Duodenal mucosa (tissue), 2 donors: ENCODE results near the gene ANO4.

Experiments used
- H3K27ac ChIP-seq: one replicate; pipeline ENCODE4 v1.7.0; 2013; ENCODE audit warnings: low read depth, low read length
- H3K27me3 ChIP-seq, 2 donors: one replicate each; pipeline ENCODE4 v1.7.0; 2013; ENCODE audit warnings: low read length in 2 of 2, control low read depth in 1 of 2; ENCODE audit not compliant: insufficient read depth in 2 of 2, control insufficient read depth in 1 of 2
- H3K36me3 ChIP-seq, 2 donors: one replicate each; pipeline ENCODE4 v1.7.0; 2013; ENCODE audit warnings: low read length in 2 of 2, control low read depth in 1 of 2; ENCODE audit not compliant: insufficient read depth in 2 of 2, control insufficient read depth in 1 of 2
- H3K4me1 ChIP-seq, 2 donors: one replicate each; pipeline ENCODE4 v1.7.0; 2013; ENCODE audit warnings: low read length in 2 of 2, control low read depth in 1 of 2; ENCODE audit not compliant: insufficient read depth in 2 of 2, control insufficient read depth in 1 of 2
- H3K4me3 ChIP-seq, 2 donors: one replicate each; pipeline ENCODE4 v1.7.0; 2013; ENCODE audit warnings: low read length in 2 of 2, low read depth in 1 of 2
- H3K9ac ChIP-seq, 2 donors: one replicate each; pipeline ENCODE4 v1.7.0; 2013; ENCODE audit warnings: low read length in 2 of 2, low read depth in 1 of 2
- H3K9me3 ChIP-seq, 2 donors: one replicate each; pipeline ENCODE4 v1.7.0; 2013; ENCODE audit warnings: low read length in 2 of 2, control low read depth in 1 of 2; ENCODE audit not compliant: control insufficient read depth in 1 of 2

Gene ANO4

DNA sequence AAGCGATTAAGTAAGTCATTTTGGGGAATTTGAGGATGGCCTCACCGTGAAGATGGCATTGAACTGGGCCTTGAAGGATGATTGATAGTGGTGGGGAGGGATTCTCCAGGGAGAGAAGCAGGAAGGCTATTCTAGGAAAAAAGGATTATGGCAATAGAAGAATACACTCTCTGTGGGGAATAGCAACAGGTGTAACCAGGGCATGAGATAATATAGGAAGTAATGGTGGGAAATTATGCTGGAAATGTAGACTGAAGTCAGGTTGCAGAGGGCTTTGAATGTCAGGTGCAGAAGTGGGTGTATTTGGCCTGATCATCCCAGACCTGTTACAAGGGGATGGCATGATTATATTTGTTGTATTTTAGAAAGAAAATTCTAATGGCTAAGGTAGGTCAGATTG, 4.6 kb upstream of the ANO4 start:
- Histone ChIP-seq H3K27me3 (peaks cover 5 to 8% of the 10 kb centered on the region in 2 donors), H3K36me3 (no peaks in the 10 kb centered on the region), H3K4me3 (no peak overlapping the region), H3K4me1 (no peaks in the 10 kb centered on the region), H3K9me3 (no peaks in the 10 kb centered on the region), H3K9ac (no peak overlapping the region), H3K27ac (no peak overlapping the region)

DNA sequence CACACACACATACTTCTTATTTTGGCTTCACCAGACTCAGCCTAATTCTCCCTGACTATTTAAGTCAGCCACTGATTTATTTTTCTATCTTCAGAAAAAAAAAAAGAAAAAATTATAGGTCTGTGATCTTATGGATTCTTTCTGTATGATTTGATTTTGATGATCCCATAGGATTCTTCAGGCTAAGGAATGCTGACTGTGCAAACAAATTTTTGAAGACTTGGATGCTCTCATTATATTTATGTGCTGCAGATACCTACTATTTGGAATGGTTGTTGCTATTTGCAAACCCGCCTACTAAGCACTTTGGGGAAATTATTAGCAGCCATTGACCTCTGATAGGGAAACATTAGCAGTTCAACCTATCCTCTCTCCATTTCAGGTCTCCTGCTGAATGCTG, 4.0 kb upstream of the ANO4 start:
- no peaks in the 10 kb centered on the region for H3K9me3 ChIP-seq
- no peak overlapping the region for H3K4me3 ChIP-seq
- no peak overlapping the region for H3K9ac ChIP-seq
- H3K27me3 ChIP-seq = peaks cover 5 to 9% of the 10 kb centered on the region in 2 donors
- H3K4me1 ChIP-seq = no peaks in the 10 kb centered on the region
- H3K27ac ChIP-seq = no peak overlapping the region
- H3K36me3 ChIP-seq = no peaks in the 10 kb centered on the region

DNA sequence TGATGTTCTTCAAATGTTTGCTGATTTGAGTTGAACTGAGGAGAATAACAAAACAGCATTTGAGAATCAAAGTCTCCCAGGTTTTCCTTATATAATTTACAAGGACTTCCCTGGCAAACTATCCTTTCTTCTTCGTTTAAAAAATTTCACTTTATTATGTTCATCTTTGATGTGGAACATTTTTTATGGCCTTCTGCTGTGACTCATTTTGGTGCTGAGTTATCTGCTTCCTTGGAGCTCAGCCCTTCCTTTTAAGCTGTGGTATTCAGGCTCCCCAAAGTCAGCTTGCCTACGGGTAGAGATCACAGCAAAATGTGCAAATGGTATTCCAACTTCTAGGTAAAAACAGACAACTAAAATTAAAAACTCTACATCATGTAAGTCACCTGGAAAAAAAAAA, 1.4 kb upstream of the ANO4 start:
- no peaks in the 10 kb centered on the region for H3K36me3 ChIP-seq
- H3K9ac ChIP-seq = no peak overlapping the region
- no peaks in the 10 kb centered on the region for H3K4me1 ChIP-seq
- no peak overlapping the region for H3K27ac ChIP-seq
- no peak overlapping the region for H3K4me3 ChIP-seq
- peaks cover 5 to 9% of the 10 kb centered on the region in 2 donors for H3K27me3 ChIP-seq
- H3K9me3 ChIP-seq = no peaks in the 10 kb centered on the region

DNA sequence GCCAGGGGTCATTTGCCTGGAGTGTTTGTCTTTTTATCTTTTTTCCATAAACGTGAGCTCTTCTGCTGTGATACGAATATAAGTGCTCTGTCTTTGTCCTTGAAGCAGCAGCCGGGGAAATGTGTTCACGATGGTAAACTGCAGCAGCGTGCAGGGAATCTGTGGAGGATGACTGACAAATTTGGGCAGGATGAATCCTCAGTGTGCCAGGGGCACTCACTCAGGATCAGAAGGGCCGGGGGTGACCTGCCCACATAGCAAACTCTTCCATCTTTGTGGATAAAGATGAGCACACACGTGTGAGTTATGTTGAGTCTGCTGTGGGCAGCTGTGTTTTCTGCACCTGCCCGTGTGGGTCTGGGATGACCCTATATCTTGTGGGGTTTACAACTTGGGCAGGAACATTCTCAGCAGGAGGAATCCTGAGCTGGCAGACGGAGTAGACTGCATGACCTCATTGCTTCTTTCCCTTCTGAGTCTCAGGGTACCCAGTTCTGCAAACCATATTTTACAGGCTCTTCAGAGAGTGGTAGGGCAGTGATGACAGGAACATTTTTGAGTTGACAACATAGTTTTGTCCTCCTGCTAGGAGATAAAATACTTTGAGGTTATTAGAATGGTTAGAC, 711 bp downstream of the ANO4 start:
- H3K27me3 ChIP-seq = peaks cover 5 to 9% of the 10 kb centered on the region in 2 donors
- no peak overlapping the region for H3K9ac ChIP-seq
- H3K4me1 ChIP-seq = no peaks in the 10 kb centered on the region
- H3K4me3 ChIP-seq = no peak overlapping the region
- no peaks in the 10 kb centered on the region for H3K36me3 ChIP-seq
- H3K27ac ChIP-seq = no peak overlapping the region
- no peaks in the 10 kb centered on the region for H3K9me3 ChIP-seq

DNA sequence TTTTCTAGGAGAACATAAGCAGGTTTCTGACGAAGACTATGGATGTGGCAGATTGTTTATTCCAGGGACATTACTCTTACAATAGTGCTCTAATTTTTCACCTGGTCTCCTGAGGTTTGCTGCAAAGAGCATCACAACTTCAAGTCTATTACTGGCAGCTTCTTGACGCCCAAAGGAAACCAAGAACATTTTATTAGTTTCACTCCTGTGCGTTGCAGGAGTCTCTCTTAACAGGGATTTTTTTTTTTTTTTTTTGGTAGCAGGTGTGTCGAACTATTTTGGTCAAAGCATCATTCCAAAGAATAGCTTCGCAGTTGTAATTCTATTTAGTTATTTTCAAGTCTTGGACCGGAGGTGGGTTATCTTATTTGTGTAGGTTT, 1.2 kb downstream of the ANO4 start:
- Histone ChIP-seq H3K9me3 (no peaks in the 10 kb centered on the region), H3K36me3 (no peaks in the 10 kb centered on the region), H3K9ac (no peak overlapping the region), H3K4me3 (no peak overlapping the region), H3K27me3 (peaks cover 5 to 9% of the 10 kb centered on the region in 2 donors), H3K27ac (no peak overlapping the region), H3K4me1 (no peaks in the 10 kb centered on the region)

DNA sequence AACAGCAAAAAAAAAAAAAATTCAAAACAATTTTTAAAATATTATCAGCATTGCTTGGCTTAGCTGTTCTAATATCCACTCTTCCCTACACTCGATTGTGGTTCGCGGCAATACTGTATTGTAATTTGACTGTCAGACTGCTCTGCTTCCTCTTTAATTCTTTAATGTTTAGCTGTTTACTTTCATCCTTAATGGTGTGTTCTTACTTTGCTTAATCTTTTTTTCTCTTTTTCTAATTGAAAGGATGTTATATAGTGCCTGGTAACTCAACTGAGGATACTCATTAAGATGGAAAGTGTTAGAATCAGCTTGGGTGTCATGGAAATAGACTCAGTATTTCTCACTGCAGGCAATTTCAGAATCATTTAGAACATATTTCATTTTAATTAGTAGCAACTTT, 2.0 kb downstream of the ANO4 start:
- Histone ChIP-seq H3K4me1 (no peaks in the 10 kb centered on the region), H3K36me3 (no peaks in the 10 kb centered on the region), H3K4me3 (no peak overlapping the region), H3K9ac (no peak overlapping the region), H3K27me3 (peaks cover 5 to 9% of the 10 kb centered on the region in 2 donors), H3K9me3 (no peaks in the 10 kb centered on the region), H3K27ac (no peak overlapping the region)

DNA sequence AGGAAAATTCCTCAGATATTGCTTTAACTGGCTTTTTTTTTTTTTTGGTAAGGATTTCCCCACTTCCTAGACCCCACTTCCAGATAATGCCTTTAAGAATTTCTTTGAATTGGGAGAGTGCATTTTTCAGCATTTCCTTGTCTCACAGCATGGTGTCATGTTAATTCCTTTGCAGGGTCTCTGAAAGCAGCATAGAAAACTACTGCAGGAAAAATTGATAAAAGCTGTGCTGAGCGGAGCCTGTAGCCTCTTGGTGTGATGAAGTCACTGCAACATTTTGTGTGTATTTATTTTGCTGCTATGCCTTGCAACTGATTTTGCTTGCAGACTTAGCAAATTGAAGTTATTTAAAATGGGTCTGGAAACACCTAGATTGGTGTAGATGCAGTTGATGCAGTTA, 2.7 kb downstream of the ANO4 start:
- Histone ChIP-seq H3K27me3 (peaks cover 5 to 9% of the 10 kb centered on the region in 2 donors), H3K9ac (no peak overlapping the region), H3K4me1 (no peaks in the 10 kb centered on the region), H3K36me3 (no peaks in the 10 kb centered on the region), H3K27ac (no peak overlapping the region), H3K9me3 (no peaks in the 10 kb centered on the region), H3K4me3 (no peak overlapping the region)

DNA sequence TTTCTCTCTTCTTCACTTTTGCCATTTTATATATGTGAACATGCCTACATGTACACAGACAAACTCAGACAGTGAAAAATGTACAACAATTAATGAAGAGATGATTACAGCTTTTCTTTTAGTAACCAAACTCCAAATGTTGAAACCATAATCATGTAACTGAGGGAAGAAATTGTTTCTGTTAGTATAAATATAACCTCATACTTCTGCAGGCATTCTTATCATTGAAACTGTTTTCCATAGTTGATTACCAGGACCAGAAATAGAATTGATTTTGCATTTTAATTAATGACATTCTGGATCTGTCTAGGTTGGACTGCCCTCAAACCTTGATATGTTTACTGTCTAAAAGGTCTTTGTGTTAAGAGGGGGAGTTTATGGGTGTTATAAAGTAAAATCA, 3.2 kb downstream of the ANO4 start:
- Histone ChIP-seq H3K36me3 (no peaks in the 10 kb centered on the region), H3K4me3 (no peak overlapping the region), H3K27ac (no peak overlapping the region), H3K27me3 (peaks cover 5 to 9% of the 10 kb centered on the region in 2 donors), H3K9ac (no peak overlapping the region), H3K4me1 (no peaks in the 10 kb centered on the region), H3K9me3 (no peaks in the 10 kb centered on the region)

DNA sequence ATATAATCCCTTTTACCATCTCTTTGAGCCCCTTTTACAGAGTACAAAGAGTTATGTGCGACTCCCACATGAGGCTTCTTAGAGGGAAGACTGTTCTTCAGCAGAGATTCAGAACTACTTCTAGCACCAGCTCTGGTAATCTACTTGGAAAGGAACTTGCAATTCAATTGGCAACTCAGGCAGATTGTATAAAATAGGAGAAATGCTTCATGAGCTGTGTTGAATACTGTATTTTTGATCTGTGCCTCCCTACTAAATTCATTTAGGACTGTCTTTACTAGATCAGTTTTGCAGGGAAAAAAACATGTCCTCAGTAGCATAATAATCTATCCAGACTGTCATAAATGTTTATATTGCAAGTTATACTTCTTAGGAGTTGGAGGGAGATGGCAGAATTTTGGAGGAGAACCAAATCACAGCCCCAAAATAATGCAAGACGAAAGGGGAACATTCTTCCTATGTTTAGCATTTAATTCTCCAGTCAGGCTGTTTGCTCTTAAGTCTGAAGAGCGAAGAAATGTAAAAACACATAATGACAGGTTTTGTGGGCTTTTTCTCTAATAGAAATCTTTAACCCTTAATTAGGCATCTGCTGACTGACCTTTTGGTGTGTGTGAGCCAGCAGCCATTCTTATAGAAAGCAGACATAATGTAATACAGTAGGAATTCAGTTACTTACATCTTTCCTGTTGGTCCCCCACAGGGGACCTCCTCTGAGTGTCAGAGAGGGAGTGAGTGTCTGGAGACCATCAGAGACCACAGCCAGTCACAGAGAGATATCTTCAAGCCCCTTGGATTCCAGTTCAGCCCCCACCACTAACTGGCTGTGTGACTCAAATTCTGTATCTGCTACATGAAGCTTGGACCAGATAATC, 3.9 kb downstream of the ANO4 start:
- Histone ChIP-seq H3K9ac (no peak overlapping the region), H3K4me3 (no peak overlapping the region)

DNA sequence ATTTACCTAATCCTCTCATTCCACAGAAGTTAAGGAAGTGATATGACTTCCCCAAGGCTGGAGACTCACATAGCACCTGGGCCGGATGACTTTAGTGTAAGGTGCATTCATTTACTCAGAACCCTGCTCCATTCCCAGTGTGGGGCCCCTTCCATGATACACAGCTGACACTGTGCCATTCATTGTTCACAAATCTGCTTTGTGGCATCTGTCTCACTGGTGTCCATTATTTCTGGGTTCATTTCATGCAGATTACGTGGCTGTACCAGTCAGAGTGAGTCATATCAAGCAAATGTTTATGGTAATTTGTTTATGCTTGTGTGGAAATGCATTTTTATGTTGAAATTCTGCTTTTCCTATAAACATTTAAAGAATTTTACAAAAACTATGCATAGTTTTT, 5.2 kb downstream of the ANO4 start:
- no peak overlapping the region for H3K9ac ChIP-seq

More for the DNA sequence above, 3.9 kb downstream of the ANO4 start:
- Histone ChIP-seq H3K36me3 (no peaks in the 10 kb centered on the region), H3K27ac (no peak overlapping the region), H3K27me3 (peaks cover 5 to 9% of the 10 kb centered on the region in 2 donors), H3K9me3 (no peaks in the 10 kb centered on the region), H3K4me1 (no peaks in the 10 kb centered on the region)

More for the DNA sequence above, 5.2 kb downstream of the ANO4 start:
- no peaks in the 10 kb centered on the region for H3K9me3 ChIP-seq
- no peak overlapping the region for H3K27ac ChIP-seq
- H3K4me3 ChIP-seq = no peak overlapping the region
- no peaks in the 10 kb centered on the region for H3K36me3 ChIP-seq
- H3K4me1 ChIP-seq = no peaks in the 10 kb centered on the region
- peaks cover 0 to 3% of the 10 kb centered on the region in 2 donors for H3K27me3 ChIP-seq
